ENCODE measurements around the gene COG7. TPM values are rescaled to one million over a fixed set of nuclear protein-coding genes. Genes with fewer than 3 reads are reported as not detected.

The COG7 gene
- total and polyA plus RNA-seq, 2 donors (not counting 3 experiments of a cell fraction or from before 2014, with no cell fraction given) = 24.1 to 42.0 TPM

- Histone ChIP-seq H3K36me3 (ENCODE audit: control insufficient read depth in 2 of 2, extremely low read depth in 1 of 2, insufficient read depth in 2 of 2, low read length in 2 of 2) (peaks cover 11 to 14% of the 10 kb centered on the region in 2 experiments), H4K20me1 (replicated peaks; ENCODE audit: control insufficient read depth, extremely low read depth, insufficient read depth, low read length) (no peaks in the 10 kb centered on the region), H3K9ac (replicated peaks; ENCODE audit: extremely low read depth, insufficient read depth, low read length) (no peak overlapping the region), H3K79me2 (ENCODE audit: control insufficient read depth, insufficient read depth, low read length) (no peaks in the 10 kb centered on the region), H3K27ac (ENCODE audit: insufficient read depth, low read depth, low read length) (no peak overlapping the region), H3K27me3 (ENCODE audit: control insufficient read depth in 2 of 2, insufficient read depth in 2 of 2, low read length in 2 of 2) (no peaks in the 10 kb centered on the region), H3K4me1 (ENCODE audit: control insufficient read depth, extremely low read depth, insufficient read depth, low read length) (peaks cover 3% of the 10 kb centered on the region), H3K4me3 (replicated peaks in 1 of 3; ENCODE audit: insufficient read depth in 1 of 3, low read depth in 1 of 3, low read length in 3 of 3) (no peak overlapping the region), H3K4me2 (ENCODE audit: insufficient read depth, low read length) (no peak overlapping the region), H3K9me3 (replicated peaks; ENCODE audit: control insufficient read depth, insufficient read depth, low read length) (no peaks in the 10 kb centered on the region), H2AFZ (ENCODE audit: low read depth, low read length) (no peak overlapping the region), H3K9me1 (replicated peaks; ENCODE audit: control insufficient read depth, extremely low read depth, insufficient read depth, low read length) (no peaks in the 10 kb centered on the region)
- no TSS peak for BruUV-seq (replicated peaks)
- TF ChIP-seq FOS (IDR thresholded peaks at IDR 0.05; ENCODE audit: borderline replicate concordance, insufficient read depth, low read length) = no peak
- no peak for TF ChIP-seq POLR2AphosphoS5 (IDR thresholded peaks at IDR 0.05; ENCODE audit: insufficient read depth, low read depth, low read length)
- TF ChIP-seq CTCF (IDR thresholded peaks at IDR 0.05; ENCODE audit: extremely low read depth in 1 of 2, insufficient read depth in 1 of 2, low read depth in 1 of 2, low read length in 2 of 2) = no peak
- TF ChIP-seq EZH2 (IDR thresholded peaks at IDR 0.05; ENCODE audit: borderline replicate concordance, low read depth, low read length, severe bottlenecking) = no peak
- TF ChIP-seq MYC (IDR thresholded peaks at IDR 0.05; ENCODE audit: low read depth, low read length) = no peak
- TF ChIP-seq POLR2A (IDR thresholded peaks at IDR 0.05; ENCODE audit: low read depth, low read length) = no peak
- TF ChIP-seq JUN (IDR thresholded peaks at IDR 0.05; ENCODE audit: borderline replicate concordance, insufficient read depth, insufficient read length, low read depth) = no peak
- TF ChIP-seq MAX (IDR thresholded peaks at IDR 0.05; ENCODE audit: insufficient read depth, insufficient read length) = no peak
- TF ChIP-seq GATA2 (IDR thresholded peaks at IDR 0.05; ENCODE audit: insufficient read depth, insufficient read length, low read depth, low read length) = no peak
- FAIRE-seq (no peak), DNase-seq (ENCODE audit: low read depth, low spot score) (no peak)
- dilution Hi-C loops (cut with MboI; ENCODE audit: extremely low pct_ligation_motif_present, low sequenced_read_pairs) (no loop called here), intact Hi-C loops (cut with micrococcal nuclease) (no loop called here)
- ChIA-PET POLR2A (no interaction called here), CTCF (no interaction called here)
Observed at GRCh38 chr16:23407436-23408127, 45.4 kb downstream of the COG7 start.
